Transverse colon (tissue), 4 donors: Measurements from ENCODE around the gene ADK.

Experiments used
- CTCF ChIP-seq, 5 experiments: fragments of 200-600 bp in 3 of 5; fragments of 450-650 bp in 2 of 5; sonication (generic) in 3 of 5; IDR thresholded peaks; 1 replicate in 2 of 5; 2 replicates in 3 of 5; pipeline ENCODE4 v1.5.1; 2016 to 2017; ENCODE audit warnings: antibody characterized with exemption in 5 of 5, inconsistent platforms in 3 of 5, mild to moderate bottlenecking in 2 of 5, moderate library complexity in 1 of 5
- EP300 ChIP-seq: sonication (generic); formaldehyde crosslinking; IDR thresholded peaks from one replicate; pipeline ENCODE4 v1.6.1; 2017; ENCODE audit warnings: antibody characterized with exemption, low read depth
- POLR2A ChIP-seq: fragments of 450-650 bp; IDR thresholded peaks from one replicate; pipeline ENCODE4 v1.6.1; 2016; ENCODE audit warnings: antibody characterized with exemption, mild to moderate bottlenecking, moderate library complexity
- POLR2AphosphoS5 ChIP-seq, 3 donors: sonication (generic); formaldehyde crosslinking; IDR thresholded peaks; one replicate each; pipeline ENCODE4 v1.6.1; 2016; ENCODE audit warnings: antibody characterized with exemption in 3 of 3

DNA sequence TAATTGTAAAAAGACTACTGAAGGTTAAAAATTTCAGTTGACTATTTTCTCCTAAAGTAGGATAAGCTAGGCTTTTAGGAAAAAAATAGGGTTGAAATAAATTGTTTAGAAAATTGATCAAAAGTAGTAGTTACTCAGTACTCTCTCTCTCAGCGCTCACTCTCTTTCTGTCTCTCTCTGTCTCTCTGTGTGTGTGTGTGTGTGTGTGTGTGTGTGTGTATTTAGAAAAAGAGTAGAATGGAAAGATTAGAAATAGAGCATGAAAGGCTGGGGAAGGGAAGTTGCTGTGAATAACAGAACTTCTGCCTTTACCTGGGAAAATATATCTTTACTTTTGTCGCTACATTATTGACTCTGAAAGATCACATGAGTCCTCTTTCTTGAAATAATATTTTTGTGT lies 20.6 kb downstream of the ADK start:
- TF ChIP-seq POLR2A (no peak), CTCF (IDR thresholded peaks at IDR 0.05) (no peak), POLR2AphosphoS5 (IDR thresholded peaks at IDR 0.05) (no peak), EP300 (no peak)
